Fibroblast of skin of back (primary cell): ENCODE results near the gene HIPK1.
A peak's percentile ranks its signal among the peaks of the same experiment; 100 is the strongest.
"Not testable (repeated sequence)": the region's sequence is repeated elsewhere in the genome, so short reads cannot be mapped to it uniquely, and the experiment has no call there.

Source experiments
- DNase-seq: peaks from one replicate; pipeline ENCODE4 v3.0.0-alpha.2; 2013

Gene HIPK1

DNA sequence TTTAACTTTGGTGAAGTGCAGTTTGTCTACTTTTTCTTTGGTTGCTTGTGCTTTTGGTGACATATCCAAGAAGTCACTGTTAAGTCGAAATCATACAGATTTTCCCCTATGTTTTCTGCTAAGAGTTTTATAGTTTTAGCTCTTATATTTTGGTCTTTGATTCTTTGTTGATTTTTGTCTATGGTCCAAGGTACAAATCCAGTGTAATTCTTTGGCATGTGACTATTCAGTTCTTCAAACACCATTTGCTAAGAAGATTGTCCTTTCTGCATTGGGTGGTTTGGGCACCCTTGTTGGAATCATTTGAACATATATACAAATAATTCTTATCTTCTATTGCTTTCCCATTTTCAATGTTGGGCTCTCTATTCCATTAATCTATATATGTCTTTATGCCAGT lies 16.2 kb downstream of the HIPK1 start:
- no peak for DNase-seq

DNA sequence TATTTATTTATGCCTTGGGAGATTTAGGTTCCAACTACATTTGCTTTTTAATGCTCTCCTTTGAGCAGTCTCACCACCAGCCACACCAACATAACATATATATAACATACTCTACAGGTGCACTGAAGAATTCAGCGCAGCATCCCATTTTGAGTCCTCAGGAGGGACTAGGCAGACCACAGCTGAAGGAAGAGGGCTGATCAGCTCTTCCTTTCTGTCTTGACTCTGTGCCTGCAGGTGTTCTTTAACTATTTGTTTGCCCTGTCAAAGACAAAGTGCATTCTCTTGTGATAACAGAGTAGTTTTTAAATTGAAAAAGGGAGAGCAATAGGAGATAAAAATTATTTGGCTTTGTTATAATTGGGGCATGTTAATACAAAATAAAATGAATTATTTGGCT lies 17.0 kb downstream of the HIPK1 start:
- no peak for DNase-seq

DNA sequence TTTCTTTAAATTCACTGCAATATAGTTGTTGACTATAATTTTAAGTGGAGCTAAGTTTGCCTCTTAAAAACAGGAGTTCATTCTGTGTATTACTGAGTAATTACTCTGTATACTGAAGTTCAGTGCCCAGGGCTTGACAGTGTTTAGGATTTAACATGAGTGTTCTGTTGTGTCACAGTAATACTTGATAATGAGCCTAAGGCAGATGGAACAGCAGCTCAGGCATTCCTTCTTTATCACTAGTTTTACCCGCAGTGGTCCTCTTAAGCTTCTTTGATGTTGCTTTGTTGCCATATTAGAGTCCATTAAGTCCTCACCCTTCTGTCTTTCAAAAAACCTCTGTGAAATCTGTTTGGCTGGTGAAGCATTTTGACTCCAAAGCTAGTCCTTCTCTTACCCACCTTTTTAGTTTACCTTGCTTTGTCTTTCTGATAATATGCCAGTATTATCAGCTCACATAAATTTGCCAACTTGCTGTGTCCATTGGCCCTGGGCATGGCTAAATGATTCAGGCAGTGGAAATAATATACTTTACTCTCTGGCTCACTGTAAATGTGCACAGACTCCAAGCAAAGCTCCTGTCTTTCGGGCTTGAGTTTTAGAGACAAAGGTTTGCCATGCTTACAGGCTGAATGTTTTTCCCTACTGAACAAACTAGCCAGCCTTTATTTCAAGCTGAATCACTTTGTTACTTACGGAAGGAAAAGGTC lies 17.7 kb downstream of the HIPK1 start:
- DNase-seq = no peak

DNA sequence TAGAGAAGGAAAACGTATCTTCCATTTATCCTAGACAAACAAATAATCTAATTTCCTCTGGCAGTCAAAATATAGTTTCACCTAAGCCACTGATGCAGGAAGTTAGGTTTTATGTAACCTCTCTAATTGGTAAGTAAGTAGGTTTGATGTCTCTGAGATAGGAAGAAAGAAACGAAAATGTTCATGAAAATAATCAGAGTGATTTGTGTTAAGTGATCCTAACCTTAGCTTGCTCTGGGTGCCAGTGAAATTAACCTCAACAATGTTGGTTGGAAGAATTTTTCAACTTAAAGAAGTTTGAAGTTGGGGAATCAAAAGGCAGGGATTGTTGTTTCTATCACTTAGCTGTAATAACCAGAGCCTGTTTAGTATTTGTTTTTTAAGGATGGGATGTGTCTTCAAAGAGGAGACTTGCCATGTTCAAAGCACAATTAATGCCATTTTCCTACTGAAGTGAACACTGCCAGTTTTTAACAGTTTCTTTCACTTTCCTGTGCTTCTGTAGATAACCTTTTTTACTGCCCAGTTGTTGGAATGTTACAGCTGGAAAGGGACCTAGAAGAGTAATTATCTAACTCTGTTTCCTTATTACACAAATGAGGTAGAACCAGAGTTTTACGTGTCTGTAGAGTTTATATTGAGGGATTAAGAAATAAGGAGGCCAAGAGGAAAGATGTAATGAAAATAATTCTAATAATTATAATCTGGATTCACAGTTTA lies 18.4 kb downstream of the HIPK1 start:
- no peak for DNase-seq

DNA sequence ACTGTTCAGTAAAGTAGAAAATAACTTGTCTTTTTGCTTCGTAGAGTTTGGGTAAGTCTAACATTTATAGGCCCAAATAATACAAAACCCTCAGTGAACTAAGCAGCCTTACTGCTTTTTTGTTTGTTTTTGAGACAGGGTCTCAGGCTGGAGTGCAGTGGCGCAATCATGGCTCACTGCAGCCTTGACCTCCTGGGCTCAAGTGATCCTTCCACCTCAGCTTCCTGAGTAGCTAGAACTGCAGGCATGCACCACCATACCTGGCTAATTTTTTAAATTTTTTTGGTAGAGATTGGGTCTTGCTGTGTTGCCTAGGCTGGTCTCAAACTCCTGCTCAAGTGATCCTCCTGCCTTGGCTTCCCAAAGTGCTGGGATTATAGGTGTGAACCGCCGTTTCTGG lies 19.0 kb downstream of the HIPK1 start:
- not testable (repeated sequence) for DNase-seq

DNA sequence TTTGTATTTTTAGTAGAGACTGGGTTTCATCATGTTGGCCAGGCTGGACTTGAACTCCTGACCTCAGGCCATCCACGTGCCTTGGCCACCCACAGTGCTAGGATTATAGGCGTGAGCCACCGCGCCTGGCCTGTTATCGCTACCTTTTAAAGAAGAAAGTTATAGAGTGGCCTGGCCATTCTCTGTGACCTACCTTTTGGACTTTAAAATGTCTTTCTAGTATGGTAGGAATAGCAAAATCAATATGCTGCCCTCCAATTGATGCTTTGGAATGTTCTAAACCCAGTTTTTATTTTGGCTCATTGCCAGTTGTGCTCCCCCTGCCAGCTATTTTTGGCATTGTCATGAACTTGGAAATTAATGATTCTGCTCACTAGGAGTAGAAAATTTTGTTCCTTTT lies 19.9 kb downstream of the HIPK1 start:
- peak; percentile 15 for DNase-seq

DNA sequence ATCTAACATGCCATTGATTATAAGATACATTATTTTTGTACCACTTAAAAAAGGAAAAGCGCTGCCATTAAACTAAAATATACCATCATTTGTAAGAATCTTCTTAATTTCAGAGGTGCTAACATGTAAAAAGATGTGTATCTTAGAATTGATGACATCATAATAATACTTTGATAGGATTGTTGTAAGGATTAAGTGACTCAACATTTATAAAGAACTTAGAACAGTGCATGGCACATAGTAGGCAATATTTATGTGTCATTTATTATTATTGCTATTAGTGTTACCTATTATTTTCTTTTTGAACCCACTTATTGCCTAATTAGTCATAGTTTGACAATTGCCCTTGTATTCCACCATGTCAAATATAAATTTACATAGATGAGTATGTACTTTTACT lies 21.8 kb downstream of the HIPK1 start:
- no peak for DNase-seq

DNA sequence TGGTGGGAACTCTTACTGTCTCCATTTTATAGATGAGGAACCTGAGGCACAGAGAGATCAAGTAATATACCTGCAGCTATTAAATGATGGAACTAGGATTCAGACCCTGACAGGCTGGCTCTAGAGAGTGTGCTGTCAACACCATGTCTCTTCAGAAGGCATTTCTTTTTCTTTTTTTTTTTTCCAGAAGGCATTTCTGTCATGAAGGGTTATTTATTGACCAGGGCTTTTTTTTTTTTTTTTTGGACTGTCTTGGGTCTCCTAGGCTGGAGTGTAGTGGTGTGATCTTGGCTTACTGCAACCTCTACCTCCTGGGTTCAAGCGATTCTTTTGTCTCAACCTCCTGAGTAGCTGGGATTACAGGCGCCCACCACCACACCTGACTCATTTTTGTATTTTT lies 22.6 kb downstream of the HIPK1 start:
- DNase-seq = no peak

DNA sequence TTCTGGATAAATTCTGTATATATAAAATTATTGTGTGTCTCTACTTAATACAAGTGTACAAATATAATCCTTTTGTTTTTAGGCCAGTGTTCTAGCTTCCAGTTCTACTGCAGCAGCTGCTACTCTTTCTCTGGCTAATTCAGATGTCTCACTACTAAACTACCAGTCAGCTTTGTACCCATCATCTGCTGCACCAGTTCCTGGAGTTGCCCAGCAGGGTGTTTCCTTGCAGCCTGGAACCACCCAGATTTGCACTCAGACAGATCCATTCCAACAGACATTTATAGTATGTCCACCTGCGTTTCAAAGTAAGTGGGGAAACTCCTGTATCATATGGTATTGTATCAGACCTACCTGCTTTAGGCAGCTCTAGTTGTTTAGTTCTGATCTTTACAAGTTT lies 28.9 kb downstream of the HIPK1 start:
- DNase-seq = no peak

DNA sequence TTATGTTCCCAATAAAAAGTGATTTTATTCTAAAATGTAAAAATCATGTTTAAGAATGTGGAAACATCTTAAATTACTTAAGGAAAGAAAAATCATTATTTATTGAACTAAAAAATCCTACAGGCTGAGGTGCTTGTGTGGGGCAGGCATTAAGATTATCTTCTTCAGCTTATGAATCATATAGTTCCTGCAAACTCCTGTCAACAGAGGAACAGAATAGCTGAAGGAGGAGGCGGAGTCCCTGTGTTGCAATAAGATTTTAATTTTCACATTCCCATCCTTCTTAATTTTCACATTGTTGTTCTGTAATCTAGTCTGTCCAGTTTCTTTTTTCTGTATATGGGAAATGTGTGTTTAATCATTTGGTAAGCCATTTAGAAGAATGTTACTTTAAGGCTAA lies 29.6 kb downstream of the HIPK1 start:
- no peak for DNase-seq

DNA sequence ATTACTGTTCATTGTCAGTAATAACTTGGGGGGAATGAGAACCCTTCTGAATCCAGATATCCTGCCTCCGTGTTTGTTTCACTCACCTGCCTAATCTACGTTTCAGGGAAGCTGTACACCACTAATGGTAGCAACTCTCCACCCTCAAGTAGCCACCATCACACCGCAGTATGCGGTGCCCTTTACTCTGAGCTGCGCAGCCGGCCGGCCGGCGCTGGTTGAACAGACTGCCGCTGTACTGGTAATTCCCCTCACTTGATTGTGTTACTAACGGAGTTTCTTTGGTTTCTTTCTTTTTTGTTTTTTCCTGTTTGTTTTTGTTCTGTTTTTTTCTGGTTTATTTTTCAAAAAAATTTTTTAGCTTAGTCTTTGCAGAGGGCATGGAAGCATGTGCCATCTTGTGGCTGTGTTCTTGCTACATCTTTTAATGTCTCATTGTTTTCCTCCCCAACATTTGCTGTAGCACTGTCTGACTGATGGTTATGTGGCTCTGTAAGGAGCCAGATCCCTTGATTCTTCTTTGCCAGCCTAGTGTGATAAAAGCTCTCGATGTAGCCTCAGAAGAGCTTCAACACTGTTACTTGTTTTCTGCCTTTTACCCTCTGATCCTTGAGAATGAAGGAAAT lies 34.3 kb downstream of the HIPK1 start:
- no peak for DNase-seq

DNA sequence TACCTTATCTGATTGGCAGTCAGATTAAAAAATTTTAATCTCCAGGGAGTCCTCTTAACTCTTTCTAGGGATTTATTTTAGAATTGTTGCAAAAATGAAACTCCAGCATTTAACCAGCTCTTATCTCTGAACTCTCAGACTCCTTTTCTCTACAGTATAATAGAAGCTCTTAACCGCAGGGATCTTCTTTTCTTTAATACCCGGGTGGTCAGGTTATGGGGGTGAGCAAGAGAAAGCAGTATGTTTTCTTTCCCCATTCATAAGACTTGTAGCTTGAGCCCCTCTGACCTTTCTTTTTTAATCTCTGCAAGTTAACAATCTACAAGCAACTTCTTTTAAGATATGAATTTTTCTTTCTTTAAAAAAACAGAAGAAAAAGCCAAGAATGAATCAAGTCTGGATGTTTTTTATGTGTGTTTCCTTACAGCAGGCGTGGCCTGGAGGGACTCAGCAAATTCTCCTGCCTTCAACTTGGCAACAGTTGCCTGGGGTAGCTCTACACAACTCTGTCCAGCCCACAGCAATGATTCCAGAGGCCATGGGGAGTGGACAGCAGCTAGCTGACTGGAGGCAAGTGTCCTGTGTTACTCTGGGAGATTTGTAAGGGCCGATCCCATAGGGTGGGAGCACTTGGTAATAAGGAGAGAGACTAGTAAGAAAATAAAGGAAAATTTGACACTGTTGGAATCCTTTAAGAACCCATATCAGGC lies 36.7 kb downstream of the HIPK1 start:
- DNase-seq = peak; percentile 20

DNA sequence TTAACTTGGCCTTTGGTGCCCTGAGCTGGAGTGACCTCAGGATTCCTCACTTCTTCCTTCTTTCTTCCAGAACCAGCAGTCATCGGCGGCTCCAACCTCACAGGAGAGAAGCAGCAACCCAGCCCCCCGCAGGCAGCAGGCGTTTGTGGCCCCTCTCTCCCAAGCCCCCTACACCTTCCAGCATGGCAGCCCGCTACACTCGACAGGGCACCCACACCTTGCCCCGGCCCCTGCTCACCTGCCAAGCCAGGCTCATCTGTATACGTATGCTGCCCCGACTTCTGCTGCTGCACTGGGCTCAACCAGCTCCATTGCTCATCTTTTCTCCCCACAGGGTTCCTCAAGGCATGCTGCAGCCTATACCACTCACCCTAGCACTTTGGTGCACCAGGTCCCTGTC lies 43.8 kb downstream of the HIPK1 start:
- no peak for DNase-seq

DNA sequence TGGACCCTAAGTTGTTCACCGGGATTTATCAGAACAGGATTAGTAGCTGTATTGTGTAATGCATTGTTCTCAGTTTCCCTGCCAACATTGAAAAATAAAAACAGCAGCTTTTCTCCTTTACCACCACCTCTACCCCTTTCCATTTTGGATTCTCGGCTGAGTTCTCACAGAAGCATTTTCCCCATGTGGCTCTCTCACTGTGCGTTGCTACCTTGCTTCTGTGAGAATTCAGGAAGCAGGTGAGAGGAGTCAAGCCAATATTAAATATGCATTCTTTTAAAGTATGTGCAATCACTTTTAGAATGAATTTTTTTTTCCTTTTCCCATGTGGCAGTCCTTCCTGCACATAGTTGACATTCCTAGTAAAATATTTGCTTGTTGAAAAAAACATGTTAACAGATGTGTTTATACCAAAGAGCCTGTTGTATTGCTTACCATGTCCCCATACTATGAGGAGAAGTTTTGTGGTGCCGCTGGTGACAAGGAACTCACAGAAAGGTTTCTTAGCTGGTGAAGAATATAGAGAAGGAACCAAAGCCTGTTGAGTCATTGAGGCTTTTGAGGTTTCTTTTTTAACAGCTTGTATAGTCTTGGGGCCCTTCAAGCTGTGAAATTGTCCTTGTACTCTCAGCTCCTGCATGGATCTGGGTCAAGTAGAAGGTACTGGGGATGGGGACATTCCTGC lies 46.2 kb downstream of the HIPK1 start:
- DNase-seq = peak; percentile 46

DNA sequence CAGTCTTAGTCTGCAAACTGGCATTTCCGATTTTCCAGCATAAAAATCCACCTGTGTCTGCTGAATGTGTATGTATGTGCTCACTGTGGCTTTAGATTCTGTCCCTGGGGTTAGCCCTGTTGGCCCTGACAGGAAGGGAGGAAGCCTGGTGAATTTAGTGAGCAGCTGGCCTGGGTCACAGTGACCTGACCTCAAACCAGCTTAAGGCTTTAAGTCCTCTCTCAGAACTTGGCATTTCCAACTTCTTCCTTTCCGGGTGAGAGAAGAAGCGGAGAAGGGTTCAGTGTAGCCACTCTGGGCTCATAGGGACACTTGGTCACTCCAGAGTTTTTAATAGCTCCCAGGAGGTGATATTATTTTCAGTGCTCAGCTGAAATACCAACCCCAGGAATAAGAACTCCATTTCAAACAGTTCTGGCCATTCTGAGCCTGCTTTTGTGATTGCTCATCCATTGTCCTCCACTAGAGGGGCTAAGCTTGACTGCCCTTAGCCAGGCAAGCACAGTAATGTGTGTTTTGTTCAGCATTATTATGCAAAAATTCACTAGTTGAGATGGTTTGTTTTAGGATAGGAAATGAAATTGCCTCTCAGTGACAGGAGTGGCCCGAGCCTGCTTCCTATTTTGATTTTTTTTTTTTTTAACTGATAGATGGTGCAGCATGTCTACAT lies 47.6 kb downstream of the HIPK1 start:
- DNase-seq = peak; percentile 62

DNA sequence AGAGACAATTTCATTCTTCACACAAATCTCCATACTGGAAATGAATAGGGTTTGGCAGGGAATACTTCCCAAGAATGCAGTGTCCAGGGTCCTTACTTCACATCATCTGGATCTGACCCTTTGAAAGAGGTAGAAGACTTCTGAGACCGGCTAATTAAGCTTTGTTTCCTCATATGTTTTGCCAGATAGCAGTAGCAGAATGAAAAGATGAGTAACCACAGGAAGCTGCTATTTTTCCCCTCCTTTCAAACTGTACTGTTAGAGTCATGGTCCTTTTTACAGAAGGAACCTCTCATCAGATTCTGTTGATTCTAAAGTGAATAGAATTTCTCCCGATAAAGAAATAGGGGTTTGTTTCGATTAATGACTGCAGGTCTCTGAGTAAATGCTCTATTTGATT lies 48.8 kb downstream of the HIPK1 start:
- no peak for DNase-seq

DNA sequence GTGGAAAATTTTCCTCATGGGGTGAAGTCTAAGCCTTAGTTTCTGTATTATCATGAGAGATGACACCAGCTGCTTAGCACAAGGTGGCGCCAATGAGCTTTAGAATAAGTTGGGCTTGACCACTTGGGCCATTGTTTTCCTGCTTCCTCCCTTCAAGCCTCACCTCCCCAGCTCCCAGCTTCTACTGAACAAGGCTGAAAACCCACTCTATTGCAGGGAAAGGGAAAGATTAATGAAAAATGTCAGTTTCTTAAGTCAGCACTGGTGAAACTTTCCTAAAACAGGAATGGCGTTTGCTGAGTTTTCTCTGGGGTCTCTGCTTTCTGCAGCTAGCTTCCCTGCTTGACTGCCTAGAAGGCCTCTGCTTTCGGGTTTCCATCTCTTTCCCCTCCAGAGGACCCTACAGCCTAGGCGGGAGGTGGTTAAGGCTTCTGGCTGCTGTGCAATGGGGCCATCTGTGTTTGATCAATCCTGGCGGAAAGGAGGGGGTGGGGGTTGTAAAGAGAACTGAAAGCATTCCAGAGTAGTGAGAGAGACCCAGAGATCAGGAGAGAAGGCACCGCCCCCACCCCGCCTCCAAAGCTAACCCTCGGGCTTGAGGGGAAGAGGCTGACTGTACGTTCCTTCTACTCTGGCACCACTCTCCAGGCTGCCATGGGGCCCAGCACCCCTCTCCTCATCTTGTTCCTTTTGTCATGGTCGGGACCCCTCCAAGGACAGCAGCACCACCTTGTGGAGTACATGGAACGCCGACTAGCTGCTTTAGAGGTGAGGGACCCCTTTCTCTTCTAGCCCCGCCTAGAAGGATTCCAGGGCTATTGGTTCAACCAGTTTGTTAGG lies 50.0 kb downstream of the HIPK1 start, which contains the start of gene OLFML3:
TSS of gene OLFML3 (plus strand) at position 612 of the 840 bp plus-strand sequence. CDS start at position 655, 43 bp downstream.
- DNase-seq = peak; percentile 98

DNA sequence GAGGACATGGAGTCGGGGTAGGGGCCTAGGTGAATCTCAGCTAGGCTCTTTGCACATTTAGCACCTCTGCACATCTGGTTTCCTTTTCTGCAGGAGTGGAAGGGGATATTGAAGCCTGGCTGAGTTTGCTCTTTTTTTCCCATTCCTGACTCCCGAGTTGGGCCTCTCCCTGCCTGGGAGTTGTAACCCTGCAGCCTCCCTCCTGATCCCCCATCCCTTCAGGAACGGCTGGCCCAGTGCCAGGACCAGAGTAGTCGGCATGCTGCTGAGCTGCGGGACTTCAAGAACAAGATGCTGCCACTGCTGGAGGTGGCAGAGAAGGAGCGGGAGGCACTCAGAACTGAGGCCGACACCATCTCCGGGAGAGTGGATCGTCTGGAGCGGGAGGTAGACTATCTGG lies 51.0 kb downstream of the HIPK1 start:
- peak; percentile 55 for DNase-seq

DNA sequence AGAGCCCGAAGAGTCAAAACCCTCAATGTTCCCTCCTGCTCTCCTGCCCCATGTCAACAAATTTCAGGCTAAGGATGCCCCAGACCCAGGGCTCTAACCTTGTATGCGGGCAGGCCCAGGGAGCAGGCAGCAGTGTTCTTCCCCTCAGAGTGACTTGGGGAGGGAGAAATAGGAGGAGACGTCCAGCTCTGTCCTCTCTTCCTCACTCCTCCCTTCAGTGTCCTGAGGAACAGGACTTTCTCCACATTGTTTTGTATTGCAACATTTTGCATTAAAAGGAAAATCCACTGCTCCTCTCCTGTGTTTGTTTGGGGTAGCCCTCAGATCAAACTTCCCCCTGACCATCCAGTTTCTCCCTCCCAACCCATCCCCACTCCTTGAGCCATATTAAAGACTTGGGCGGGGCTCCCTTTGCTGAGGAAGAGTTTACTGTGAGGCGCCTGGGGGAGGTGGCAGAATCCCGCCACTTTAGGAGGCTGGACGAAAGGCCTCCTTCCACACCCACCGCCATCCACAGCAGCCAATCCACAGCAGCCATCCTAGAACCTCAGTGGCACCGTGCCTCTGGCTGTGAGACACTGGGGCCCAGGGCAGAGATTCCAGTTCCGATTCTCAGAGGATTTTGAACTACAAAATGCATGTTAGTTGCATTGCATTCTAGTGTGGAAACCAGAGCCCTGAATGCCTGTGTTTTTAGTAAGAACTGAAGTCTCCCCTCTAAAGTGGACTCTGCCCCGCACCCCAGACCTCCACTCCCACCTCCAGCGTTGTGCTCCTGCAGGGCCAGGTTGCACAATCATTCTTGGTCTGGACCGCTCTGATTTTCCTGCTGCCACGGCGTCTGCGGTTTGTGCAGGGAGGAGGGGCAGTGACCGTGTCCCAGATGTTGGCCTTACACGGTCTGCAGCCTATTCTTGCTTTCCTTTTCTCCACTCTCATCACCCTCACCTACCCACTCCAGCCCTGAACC lies 53.1 kb downstream of the HIPK1 start:
- peak; percentile 74 for DNase-seq

DNA sequence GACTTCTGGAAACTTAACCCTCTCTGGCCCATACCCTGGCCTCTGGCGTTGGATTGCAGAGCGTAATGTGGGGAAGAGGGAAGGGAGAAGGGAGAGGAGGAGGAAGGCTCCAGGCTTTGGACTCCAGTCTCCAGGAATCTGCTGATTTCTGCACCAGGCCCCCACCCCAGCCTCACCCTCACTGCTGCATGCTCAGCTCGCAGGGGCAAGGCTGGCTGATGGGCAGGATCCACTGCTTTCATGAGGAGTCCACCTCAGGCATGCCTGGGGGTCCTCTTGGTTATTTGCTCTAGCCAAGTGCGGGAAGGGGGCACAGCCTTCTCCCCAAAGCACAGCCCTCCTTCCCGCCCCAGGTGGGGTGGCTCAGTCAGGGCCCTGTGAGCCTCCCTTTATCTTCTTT lies 53.8 kb downstream of the HIPK1 start:
- DNase-seq = no peak
